Thoracic aorta (tissue), 2 donors: Measurements from ENCODE around the gene ZDHHC14. TPM values are rescaled to one million over a fixed set of nuclear protein-coding genes. Genes with fewer than 3 reads are reported as not detected.

Experiments
- ATAC-seq: fragments of 150-250 bp; one replicate; pipeline ENCODE4 v1.8.0; 2017; ENCODE audit warnings: low read depth; ENCODE audit not compliant: insufficient number of reproducible peaks, low FRiP score
- DNase-seq: peaks from one replicate; pipeline ENCODE4 v3.0.0-alpha.2; 2020; ENCODE audit warnings: low spot score
- H3K27ac ChIP-seq, 2 donors: fragments of 200-600 bp; sonication (generic); 1 replicate in 1 of 2; 2 replicates in 1 of 2; pipeline ENCODE4 v1.5.1; 2016; ENCODE audit warnings: mild to moderate bottlenecking in 2 of 2, moderate library complexity in 2 of 2
- H3K27me3 ChIP-seq: fragments of 200-600 bp; sonication (generic); replicated peaks from 2 replicates; pipeline ENCODE4 v1.6.0; 2016; ENCODE audit warnings: mild to moderate bottlenecking; ENCODE audit not compliant: insufficient read depth
- H3K36me3 ChIP-seq: fragments of 200-600 bp; sonication (generic); one replicate; pipeline ENCODE4 v1.5.1; 2016
- H3K4me1 ChIP-seq, 2 donors: fragments of 200-600 bp; sonication (generic); 1 replicate in 1 of 2; 2 replicates in 1 of 2; pipeline versions ENCODE4 v1.5.1 to v1.6.0; 2016; ENCODE audit warnings: low read depth in 2 of 2, mild to moderate bottlenecking in 1 of 2; ENCODE audit not compliant: control insufficient read depth in 1 of 2
- H3K4me3 ChIP-seq: fragments of 200-600 bp; sonication (generic); 2 replicates; pipeline ENCODE4 v1.5.1; 2016; ENCODE audit warnings: mild to moderate bottlenecking
- H3K9me3 ChIP-seq: fragments of 200-600 bp; sonication (generic); 2 replicates; pipeline ENCODE4 v1.5.1; 2016
- total RNA-seq, 2 donors: library from RNA; depleted of rRNA; stranded (reverse); fragments of >200 nt; gene quantifications; one replicate each; pipeline versions ENCODE4 v1.1.0 to v1.2.3, GENCODE V29; 2016
- TF ChIP-seq, protein P1 (sequence below): fragments of 200-600 bp; sonication (generic); IDR thresholded peaks from one replicate; pipeline ENCODE4 v1.5.1; 2019; ENCODE audit warnings: antibody characterized with exemption

ZDHHC14 gene
- total RNA-seq, 2 donors from 2014 or later: 20.0 to 31.1 TPM

DNA sequence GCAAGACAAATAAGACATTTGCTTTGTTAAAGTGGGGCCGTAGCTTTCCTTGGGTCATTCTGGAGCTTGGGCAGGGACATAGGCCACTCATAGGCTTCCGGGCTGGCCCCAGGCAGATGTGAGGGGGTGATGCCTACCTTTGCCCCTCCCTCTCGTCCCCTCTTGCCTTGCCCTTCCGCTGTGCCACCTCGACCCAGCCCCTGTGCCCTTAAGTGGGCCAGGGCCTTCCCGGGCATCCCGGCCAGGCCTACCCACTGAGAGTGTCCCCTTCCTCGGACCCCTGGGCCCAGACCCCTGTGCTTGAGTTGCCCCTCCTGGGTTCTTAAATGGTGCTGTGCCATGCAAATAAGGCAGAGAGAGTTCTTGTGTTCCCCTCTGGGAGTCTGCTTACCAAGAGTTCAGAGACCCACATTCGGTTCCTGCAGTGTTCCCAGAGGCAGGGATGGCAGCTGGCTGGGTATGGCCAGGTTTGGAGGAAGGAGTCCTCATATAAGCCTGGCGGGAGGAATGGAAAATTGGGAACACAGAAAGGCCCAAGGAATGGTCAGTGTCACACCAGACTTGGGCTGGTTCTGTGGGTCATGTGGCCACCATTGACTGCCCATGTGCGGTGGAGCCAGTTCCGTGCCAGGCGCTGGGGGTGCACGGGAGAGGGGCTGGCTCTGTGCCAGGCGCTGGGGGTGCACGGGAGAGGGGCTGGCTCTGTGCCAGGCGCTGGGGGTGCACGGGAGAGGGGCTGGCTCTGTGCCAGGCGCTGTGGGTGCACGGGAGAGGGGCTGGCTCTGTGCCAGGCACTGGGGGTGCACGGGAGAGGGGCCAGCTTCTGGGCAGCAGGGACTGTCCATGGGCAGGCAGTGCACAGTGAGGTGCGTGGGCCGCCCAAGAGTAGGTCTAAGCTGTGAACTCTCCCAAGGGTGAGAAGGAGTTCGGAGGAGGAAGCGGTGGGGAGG is 268.6 kb downstream of the ZDHHC14 start:
- H3K9me3 ChIP-seq: no peaks in the 10 kb centered on the region
- DNase-seq: no peak
- no peak for ATAC-seq
- H3K27ac ChIP-seq: no peak overlapping the region
- peak overlapping the region; percentile 24 for H3K4me3 ChIP-seq
- TF ChIP-seq, protein P1, sequence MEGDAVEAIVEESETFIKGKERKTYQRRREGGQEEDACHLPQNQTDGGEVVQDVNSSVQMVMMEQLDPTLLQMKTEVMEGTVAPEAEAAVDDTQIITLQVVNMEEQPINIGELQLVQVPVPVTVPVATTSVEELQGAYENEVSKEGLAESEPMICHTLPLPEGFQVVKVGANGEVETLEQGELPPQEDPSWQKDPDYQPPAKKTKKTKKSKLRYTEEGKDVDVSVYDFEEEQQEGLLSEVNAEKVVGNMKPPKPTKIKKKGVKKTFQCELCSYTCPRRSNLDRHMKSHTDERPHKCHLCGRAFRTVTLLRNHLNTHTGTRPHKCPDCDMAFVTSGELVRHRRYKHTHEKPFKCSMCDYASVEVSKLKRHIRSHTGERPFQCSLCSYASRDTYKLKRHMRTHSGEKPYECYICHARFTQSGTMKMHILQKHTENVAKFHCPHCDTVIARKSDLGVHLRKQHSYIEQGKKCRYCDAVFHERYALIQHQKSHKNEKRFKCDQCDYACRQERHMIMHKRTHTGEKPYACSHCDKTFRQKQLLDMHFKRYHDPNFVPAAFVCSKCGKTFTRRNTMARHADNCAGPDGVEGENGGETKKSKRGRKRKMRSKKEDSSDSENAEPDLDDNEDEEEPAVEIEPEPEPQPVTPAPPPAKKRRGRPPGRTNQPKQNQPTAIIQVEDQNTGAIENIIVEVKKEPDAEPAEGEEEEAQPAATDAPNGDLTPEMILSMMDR: no peak
- no peaks in the 10 kb centered on the region for H3K27me3 ChIP-seq
- peaks cover 0 to 5% of the 10 kb centered on the region in 2 donors for H3K4me1 ChIP-seq
- peaks cover 5% of the 10 kb centered on the region for H3K36me3 ChIP-seq

DNA sequence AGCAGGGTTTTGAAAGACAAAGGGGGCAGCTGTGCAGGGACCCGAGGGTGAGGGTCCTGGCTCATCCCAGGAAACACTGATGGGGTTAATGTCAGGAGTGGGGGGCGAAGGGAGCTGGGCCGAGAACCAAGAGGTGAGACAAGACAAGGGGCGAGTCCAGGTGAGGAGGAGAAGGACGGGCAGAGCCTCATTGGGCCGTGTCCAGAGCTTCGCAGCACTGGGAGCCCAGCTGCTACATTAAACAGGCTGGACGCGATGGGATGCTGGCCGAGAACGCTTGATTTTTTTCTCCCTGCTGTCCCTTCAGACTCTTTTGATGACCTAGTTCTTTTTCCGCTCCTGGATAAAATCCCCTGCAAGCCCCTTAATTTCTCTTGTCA is 269.3 kb downstream of the ZDHHC14 start:
- Histone ChIP-seq H3K36me3 (peaks cover 5% of the 10 kb centered on the region), H3K4me1 (peaks cover 0 to 5% of the 10 kb centered on the region in 2 donors), H3K9me3 (no peaks in the 10 kb centered on the region), H3K27ac (no peak overlapping the region), H3K27me3 (no peaks in the 10 kb centered on the region), H3K4me3 (peak overlapping the region; percentile 24)
- DNase-seq (no peak), ATAC-seq (no peak)
- TF ChIP-seq, protein P1: no peak

DNA sequence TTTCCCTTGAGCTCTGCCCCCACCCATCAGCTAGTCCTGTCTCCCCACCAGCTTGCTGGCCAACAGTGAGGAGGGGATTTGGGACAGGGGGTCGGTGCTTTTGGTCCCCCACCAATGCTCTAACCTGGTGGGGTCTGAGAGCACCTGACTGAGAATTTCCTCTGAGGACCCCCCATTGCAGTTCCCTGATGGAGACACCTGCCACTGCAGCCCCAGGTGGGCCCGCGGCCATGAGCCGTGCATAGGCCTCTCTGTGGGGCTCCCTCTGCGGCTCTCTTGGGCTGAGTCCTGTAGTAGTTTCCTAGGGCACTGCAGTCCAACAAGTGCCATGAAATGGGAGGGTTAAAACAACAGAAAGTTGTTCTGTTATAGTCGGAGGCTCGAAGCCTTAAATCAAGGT is 269.8 kb downstream of the ZDHHC14 start:
- H3K27me3 ChIP-seq: no peaks in the 10 kb centered on the region
- H3K36me3 ChIP-seq: peaks cover 5% of the 10 kb centered on the region
- H3K4me3 ChIP-seq: no peak overlapping the region
- no peak overlapping the region for H3K27ac ChIP-seq
- H3K4me1 ChIP-seq: peaks cover 0 to 5% of the 10 kb centered on the region in 2 donors
- DNase-seq: no peak
- TF ChIP-seq, protein P1: no peak
- H3K9me3 ChIP-seq: no peaks in the 10 kb centered on the region
- ATAC-seq: no peak

DNA sequence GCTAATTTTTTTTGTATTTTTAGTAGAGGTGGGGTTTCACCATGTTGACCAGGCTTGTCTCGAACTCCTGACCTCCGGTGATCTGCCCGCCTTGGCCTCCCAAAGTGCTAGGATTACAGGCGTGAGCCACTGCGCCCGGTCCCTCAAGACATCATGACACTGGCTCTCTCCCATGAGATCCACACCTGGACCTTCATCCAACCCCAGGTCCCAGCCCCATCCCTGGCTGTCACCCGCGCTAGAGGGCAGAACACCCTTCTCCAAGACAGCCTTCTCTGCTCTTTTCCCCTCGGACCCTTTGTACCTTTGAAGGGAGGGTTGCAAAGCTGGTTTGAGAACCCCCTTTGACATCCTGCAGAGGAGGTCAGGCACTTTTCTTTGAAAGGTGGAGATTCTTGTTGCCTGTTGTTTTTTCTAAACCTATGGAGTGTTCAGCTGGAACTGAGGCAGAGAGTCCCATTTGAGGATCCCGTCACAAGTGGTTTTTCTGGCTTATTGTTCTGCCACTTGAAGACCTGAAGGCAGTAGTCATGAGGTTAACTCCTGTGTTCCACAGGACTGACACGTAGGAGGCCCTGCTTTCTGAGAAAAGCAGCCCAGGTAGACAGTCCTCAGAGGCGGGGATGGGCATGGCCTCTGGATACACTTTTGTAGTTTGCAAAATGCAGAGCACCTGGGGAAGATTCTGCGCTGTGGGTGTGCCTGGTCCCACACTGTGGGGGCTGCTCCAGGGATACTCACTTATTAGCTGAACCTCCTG is 270.9 kb downstream of the ZDHHC14 start:
- no peaks in the 10 kb centered on the region for H3K27me3 ChIP-seq
- peaks cover 5% of the 10 kb centered on the region for H3K36me3 ChIP-seq
- no peak overlapping the region for H3K4me3 ChIP-seq
- H3K9me3 ChIP-seq: no peaks in the 10 kb centered on the region
- TF ChIP-seq, protein P1: no peak
- H3K4me1 ChIP-seq: peaks cover 0 to 5% of the 10 kb centered on the region in 2 donors
- ATAC-seq: no peak
- H3K27ac ChIP-seq: no peak overlapping the region
- DNase-seq: no peak
